ACC112 (cell line): Measurements from ENCODE around the gene SLC66A2.
"Not testable (repeated sequence)": the region's sequence is repeated elsewhere in the genome, so short reads cannot be mapped to it uniquely, and the experiment has no call there.

ENCODE experiments used
- H2AFZ ChIP-seq: fragments of 200-600 bp; sonication (generic); one replicate; pipeline ENCODE4 v1.6.0; 2017; ENCODE audit warnings: antibody characterized with exemption, low read length; ENCODE audit not compliant: unreplicated experiment
- H3K27ac ChIP-seq: fragments of 200-600 bp; sonication (generic); 2 replicates; pipeline ENCODE4 v1.5.1; 2014; ENCODE audit warnings: low read depth, mild to moderate bottlenecking, antibody characterized with exemption, low read length, moderate library complexity
- H3K27me3 ChIP-seq: fragments of 200-600 bp; sonication (generic); 2 replicates; pipeline ENCODE4 v1.6.1; 2014; ENCODE audit warnings: mild to moderate bottlenecking, antibody characterized with exemption, low read length, moderate library complexity, mixed read lengths; ENCODE audit not compliant: insufficient read depth
- H3K36me3 ChIP-seq: fragments of 200-600 bp; sonication (generic); 2 replicates; pipeline ENCODE4 v1.6.1; 2016; ENCODE audit warnings: mild to moderate bottlenecking, antibody characterized with exemption, low read length, moderate library complexity, mixed read lengths; ENCODE audit not compliant: insufficient read depth
- H3K4me1 ChIP-seq: fragments of 200-600 bp; sonication (generic); one replicate; pipeline ENCODE4 v1.6.1; 2016; ENCODE audit warnings: low read length, mixed read lengths; ENCODE audit not compliant: insufficient read depth, unreplicated experiment, control insufficient read depth
- H3K4me3 ChIP-seq: fragments of 200-600 bp; sonication (generic); 2 replicates; pipeline ENCODE4 v1.5.1; 2014; ENCODE audit warnings: mild to moderate bottlenecking, low read depth, low read length
- H3K79me2 ChIP-seq: fragments of 200-600 bp; sonication (generic); one replicate; pipeline ENCODE4 v1.6.0; 2016; ENCODE audit warnings: low read length; ENCODE audit not compliant: control insufficient read depth, unreplicated experiment, insufficient read depth

SLC66A2 gene

DNA sequence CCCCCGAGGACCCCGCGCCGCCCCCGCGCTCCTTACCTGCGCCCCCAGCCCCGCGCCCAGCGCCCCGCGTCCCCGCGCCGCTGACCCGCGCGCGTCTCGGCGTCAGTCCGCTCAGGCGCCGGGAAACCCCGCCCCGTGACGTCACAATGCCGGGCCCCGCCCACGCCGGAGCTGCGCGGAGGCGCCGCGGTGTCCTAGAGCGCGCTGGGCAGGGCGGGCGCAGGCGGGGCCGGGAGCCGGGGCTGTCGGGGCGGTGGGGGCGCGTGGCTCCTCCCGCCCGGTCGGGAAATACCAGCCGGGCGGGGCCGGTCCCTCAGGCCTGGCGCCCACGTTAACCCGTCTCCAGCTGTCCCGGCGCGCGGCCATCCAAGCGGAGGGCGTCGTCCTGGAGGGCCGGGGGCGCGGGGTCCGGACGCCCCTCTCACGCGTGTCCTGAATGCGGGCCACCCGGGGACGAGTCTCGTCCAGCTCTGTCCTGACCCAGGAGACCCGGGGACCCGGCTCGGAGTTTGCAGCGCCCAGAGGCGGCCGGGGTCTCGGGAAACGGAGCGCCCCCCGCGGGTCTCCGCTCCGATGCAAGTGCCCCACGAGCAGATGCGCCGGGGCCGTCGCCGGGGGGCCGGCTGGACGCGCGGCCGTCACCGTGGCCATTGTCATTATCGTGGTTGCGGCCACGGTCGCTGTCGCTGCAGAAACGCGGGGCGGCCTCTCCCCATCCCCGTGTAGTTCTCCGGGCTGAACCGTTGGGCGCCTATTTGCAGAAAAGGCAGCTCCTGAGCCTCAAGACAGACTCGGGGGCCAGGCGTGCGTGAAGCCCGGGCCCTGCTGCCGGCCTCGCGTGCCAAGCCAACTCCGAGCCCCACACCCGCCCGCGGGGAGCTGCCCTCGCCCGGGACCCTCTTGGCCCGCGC, at the start of gene SLC66A2:
Gene SLC66A2 (minus strand): TSS at position 109 of the 911 bp plus-strand sequence. CDS start 727 bp downstream, outside the sequence.
- Histone ChIP-seq H2AFZ (peak within 1 kb of the TSS; percentile 92), H3K4me1 (no peaks in the 10 kb centered on the region), H3K27ac (peak within 1 kb of the TSS; percentile 18; the same call in 1 of the 2 replicates)

DNA sequence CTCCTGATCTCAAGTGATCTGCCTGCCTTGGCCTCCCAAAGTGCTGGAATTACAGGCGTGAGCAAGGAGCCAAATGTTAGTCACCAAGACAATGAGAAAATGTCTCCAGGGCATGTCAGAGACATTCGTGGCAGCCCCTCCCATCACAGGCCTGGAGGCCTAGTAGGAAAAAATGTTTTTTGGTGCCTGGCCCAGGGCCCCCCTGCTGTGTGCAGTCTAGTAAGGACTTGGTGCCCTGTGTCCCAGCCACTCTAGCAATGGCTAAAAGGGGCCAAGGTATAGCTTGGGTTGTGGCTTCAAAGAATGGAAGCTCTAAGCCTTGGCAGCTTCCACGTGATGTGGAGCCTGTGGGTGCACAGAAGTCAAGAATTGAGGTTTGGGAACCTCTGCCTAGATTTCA, 49.4 kb upstream of the SLC66A2 start:
- Histone ChIP-seq H3K27me3 (no peaks in the 10 kb centered on the region), H3K79me2 (no peaks in the 10 kb centered on the region), H3K4me3 (no peak overlapping the region), H3K36me3 (no peaks in the 10 kb centered on the region), H3K4me1 (no peaks in the 10 kb centered on the region), H2AFZ (no peak overlapping the region), H3K27ac (no peak overlapping the region)

More for the DNA sequence above, at the start of gene SLC66A2:
- Histone ChIP-seq H3K4me3 (peak within 1 kb of the TSS; percentile 78), H3K36me3 (peaks cover 8% of the 10 kb centered on the region; the same call in 1 of the 2 replicates), H3K27me3 (no peaks in the 10 kb centered on the region), H3K79me2 (peaks cover 39% of the 10 kb centered on the region)

DNA sequence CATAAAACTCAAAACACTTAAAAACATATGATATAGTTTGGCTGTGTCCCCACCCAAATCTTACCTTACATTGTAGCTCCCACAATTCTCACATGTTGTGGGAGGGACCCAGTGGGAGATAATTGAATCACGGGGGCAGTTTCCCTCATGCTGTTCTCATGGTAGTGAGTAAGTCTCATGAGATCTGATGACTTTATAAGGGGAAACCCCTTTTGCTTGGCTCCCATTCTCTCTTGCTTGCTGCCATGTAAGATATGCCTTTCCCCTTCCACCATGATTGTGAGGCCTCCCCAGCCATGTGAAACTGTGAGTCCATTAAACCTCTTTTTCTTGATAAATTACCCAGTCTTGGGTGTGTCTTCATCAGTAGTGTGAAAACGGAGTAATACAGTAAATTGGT, 48.2 kb upstream of the SLC66A2 start:
- not testable (repeated sequence) for H3K4me3 ChIP-seq, H3K36me3 ChIP-seq, H3K27ac ChIP-seq, H3K79me2 ChIP-seq, H3K4me1 ChIP-seq, H2AFZ ChIP-seq, H3K27me3 ChIP-seq

DNA sequence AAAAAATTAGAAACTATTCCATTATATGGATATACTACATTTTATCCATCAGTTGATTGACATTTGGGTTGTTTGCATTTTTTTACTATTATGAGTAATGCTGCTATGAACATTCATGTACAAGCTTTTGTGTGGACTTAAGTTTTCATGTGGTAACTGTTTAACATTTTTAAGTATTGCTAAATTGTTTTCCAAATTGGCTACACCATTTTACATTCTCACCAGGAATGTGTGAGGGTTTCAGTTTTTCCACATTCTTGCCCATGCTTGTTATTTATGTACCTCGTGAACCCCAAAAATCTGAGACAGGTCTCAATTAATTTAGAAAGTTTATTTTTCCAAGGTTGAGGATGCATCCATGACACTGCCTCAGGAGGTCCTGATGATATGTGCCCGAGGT, 40.0 kb upstream of the SLC66A2 start:
- Histone ChIP-seq H2AFZ (no peak overlapping the region), H3K36me3 (no peaks in the 10 kb centered on the region), H3K27ac (no peak overlapping the region), H3K79me2 (peaks cover 22% of the 10 kb centered on the region), H3K4me1 (peaks cover 4% of the 10 kb centered on the region), H3K27me3 (no peaks in the 10 kb centered on the region), H3K4me3 (no peak overlapping the region)

DNA sequence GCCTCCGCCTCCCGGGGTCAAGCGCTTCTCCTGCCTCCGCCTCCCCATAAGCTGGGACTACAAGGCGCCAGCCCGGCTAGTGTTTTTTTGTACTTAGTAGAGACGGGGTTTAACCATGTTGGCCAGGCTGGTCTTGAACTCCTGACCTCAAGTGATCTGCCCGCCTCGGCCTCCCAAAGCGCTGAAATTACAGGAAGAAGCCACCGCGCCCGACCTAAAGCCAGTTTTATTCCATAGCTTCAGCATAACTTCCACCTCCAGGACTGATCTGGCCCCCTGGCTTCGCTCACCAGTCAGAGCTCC, 37.7 kb upstream of the SLC66A2 start:
- Histone ChIP-seq H3K27ac (peak overlapping the region; percentile 96), H3K36me3 (peaks cover 8% of the 10 kb centered on the region; the same call in 1 of the 2 replicates), H3K4me3 (peak overlapping the region; percentile 100), H2AFZ (peak overlapping the region; percentile 99), H3K27me3 (no peaks in the 10 kb centered on the region), H3K4me1 (peaks cover 6% of the 10 kb centered on the region), H3K79me2 (peaks cover 45% of the 10 kb centered on the region)

DNA sequence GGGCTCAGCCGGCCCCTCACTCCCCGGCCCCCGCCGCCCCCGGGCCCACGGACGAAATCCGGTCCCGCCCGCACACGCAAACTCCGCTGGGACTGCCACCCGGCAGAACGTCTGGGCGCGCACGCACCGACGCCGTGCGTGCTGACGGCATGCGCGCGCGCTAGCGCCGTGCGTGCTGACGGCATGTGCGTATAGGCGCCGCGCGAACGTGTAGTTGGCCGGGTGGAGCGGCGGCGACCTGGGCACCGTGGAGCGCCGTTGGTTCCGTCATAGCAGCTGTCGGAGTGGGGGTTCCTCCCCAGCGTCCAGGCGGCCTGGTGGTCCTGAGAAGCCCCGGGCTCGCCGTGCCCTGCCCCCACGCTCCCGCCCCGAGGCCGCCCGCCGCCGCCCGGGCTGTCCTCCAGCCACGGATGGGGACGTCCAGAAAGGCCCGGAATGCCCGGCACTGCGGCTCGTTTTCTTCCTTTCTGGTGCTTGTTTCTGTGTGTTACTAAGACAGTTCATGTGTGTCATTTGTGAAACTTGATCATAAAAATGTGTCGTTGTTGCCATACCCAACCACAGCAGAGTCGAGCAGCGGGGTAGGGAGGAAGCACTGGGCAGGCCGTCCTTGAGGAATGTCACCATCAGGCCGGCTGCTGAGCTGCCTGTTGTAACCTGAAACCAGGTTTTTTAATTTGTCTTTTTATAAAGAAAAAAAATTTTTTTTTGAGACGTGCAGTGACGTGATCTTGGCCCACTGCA, 37.2 kb upstream of the SLC66A2 start, which contains the start of gene TXNL4A:
Gene TXNL4A (minus strand): TSS at position 113 of the 744 bp plus-strand sequence. CDS start 171 bp downstream, outside the sequence.
- peaks cover 50% of the 10 kb centered on the region for H3K79me2 ChIP-seq
- peak within 1 kb of the TSS; percentile 96 for H3K27ac ChIP-seq
- peak within 1 kb of the TSS; percentile 100 for H3K4me3 ChIP-seq
- H3K27me3 ChIP-seq, result no peaks in the 10 kb centered on the region
- peaks cover 9% of the 10 kb centered on the region; the same call in 1 of the 2 replicates for H3K36me3 ChIP-seq
- H3K4me1 ChIP-seq, result peaks cover 6% of the 10 kb centered on the region
- peak within 1 kb of the TSS; percentile 99 for H2AFZ ChIP-seq

DNA sequence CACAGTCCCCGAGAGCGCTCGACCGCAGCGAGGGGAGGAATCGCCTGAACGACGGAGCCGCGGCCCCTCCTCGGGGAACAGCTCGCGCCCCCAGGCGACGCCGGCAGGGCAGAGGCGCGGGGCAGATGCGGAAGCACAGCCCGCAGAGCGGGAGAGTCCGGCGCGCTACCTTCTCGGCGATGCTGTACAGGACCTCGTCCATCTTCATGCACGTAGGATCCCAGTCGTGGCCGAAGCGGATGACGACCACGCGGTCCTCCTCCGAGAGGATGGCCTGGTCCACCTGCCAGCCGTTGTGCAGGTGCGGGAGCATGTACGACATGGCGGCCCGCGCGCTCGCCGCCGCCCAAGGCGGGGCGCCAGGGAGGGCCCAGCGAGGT, 36.6 kb upstream of the SLC66A2 start:
- H2AFZ ChIP-seq, result peak overlapping the region; percentile 98

DNA sequence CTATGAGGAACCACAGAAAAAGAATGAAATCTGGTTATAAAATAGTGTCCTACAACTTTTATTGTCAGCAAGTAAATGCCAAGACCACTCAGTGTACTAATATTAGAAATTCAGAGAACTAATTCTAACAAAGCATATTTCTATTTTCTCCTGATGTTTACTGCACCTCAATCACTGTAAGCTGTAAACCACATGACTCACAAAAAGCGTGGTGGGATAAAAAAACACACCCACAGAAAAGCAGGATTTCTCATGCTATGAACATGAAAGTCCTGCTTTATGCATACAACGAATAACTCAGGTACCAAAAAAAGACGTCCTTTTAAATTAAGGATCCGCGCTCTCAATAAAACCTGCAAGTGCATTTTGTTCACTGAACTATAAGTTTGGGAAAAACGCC, 36.1 kb upstream of the SLC66A2 start:
- H3K4me1 ChIP-seq, result peaks cover 13% of the 10 kb centered on the region
- H3K4me3 ChIP-seq, result peak overlapping the region; percentile 100
- H3K79me2 ChIP-seq, result peaks cover 61% of the 10 kb centered on the region
- peak overlapping the region; percentile 96 for H3K27ac ChIP-seq
- peaks cover 11% of the 10 kb centered on the region; the same call in 1 of the 2 replicates for H3K36me3 ChIP-seq
- peak overlapping the region; percentile 98 for H2AFZ ChIP-seq
- H3K27me3 ChIP-seq, result no peaks in the 10 kb centered on the region

More for the DNA sequence above, 36.6 kb upstream of the SLC66A2 start:
- Histone ChIP-seq H3K27me3 (no peaks in the 10 kb centered on the region), H3K79me2 (peaks cover 56% of the 10 kb centered on the region), H3K4me3 (peak overlapping the region; percentile 100), H3K4me1 (peaks cover 11% of the 10 kb centered on the region), H3K27ac (peak overlapping the region; percentile 96), H3K36me3 (peaks cover 11% of the 10 kb centered on the region; the same call in 1 of the 2 replicates)

DNA sequence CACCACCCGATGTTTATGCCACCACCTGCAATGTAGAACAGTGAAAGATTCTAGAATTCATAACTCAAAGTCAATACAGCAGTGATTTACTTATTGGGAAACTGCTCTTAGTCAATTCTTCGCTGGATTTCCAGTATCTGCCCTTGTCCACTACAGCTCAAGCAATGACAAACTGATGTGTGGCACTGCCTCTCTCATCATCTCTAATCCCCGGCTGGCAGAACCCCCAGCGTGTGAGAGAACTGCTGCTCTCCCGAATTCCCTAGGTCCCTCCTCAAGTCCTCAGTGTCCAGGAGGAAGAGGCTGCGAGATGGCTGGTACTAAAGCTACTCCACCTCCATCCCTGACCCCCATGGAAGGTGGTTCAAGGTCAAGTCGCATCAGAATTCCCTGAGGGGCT, 35.3 kb upstream of the SLC66A2 start:
- H3K27ac ChIP-seq, result no peak overlapping the region
- H3K4me1 ChIP-seq, result peaks cover 13% of the 10 kb centered on the region
- no peak overlapping the region for H2AFZ ChIP-seq
- H3K79me2 ChIP-seq, result peaks cover 69% of the 10 kb centered on the region
- no peaks in the 10 kb centered on the region for H3K27me3 ChIP-seq
- peaks cover 11% of the 10 kb centered on the region; the same call in 1 of the 2 replicates for H3K36me3 ChIP-seq
- peak overlapping the region; percentile 100 for H3K4me3 ChIP-seq

DNA sequence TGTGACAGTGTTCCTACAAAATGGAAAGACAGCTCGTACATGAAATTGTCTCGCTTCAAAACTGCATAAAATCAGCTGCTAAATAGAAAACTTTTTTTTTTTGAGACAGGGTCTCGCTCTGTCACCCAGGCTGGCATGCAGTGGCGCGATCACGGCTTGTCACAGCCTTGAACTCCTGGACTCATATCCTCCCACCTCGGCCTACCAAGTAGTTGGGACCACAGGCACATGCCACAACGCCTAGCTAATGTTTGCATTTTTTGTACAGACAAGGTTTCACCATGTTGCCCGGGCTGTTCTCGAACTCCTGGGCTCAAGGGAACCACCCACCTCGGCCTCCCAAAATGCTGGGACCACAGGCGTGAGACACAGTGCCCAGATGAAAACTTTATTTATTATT, 33.7 kb upstream of the SLC66A2 start:
- H3K36me3 ChIP-seq, result peaks cover 11% of the 10 kb centered on the region; the same call in 1 of the 2 replicates
- no peaks in the 10 kb centered on the region for H3K27me3 ChIP-seq
- no peak overlapping the region for H2AFZ ChIP-seq
- H3K4me1 ChIP-seq, result peaks cover 13% of the 10 kb centered on the region
- peaks cover 85% of the 10 kb centered on the region for H3K79me2 ChIP-seq
- H3K27ac ChIP-seq, result no peak overlapping the region
- H3K4me3 ChIP-seq, result no peak overlapping the region
